Activated CD8-positive, alpha-beta T cell treated with anti-CD3 and anti-CD28 coated beads for 36 hours (primary cell): ENCODE data around the gene FRMD6. TPM values are rescaled to one million over a fixed set of nuclear protein-coding genes. Genes with fewer than 3 reads are reported as not detected.

ENCODE experiments used
- ATAC-seq: fragments of 200-7000 bp; cut with Tn5 transposase; one replicate; pipeline ENCODE4 v1.10.0; 2021; ENCODE audit warnings: mild to moderate bottlenecking, moderate library complexity
- CTCF ChIA-PET: fragments of 350-600 bp; sonication (Branson Sonifier 250); formaldehyde crosslinking; loops from one replicate; lab custom pipeline; 2021; ENCODE audit warnings: antibody characterized with exemption; lab: Charles Lee
- POLR2A ChIA-PET: fragments of 350-600 bp; sonication (Branson Sonifier 250); formaldehyde crosslinking; loops from one replicate; lab custom pipeline; 2021; ENCODE audit warnings: antibody characterized with exemption; lab: Charles Lee
- DNase-seq: peaks from one replicate; pipeline ENCODE4 v3.0.0-alpha.2; 2020
- H3K27ac Mint-ChIP-seq: one replicate; pipeline ENCODE4 v1.8.0; 2021; ENCODE audit warnings: mild to moderate bottlenecking, mixed read lengths
- H3K27me3 Mint-ChIP-seq: one replicate; pipeline ENCODE4 v1.8.0; 2021; ENCODE audit warnings: mixed read lengths
- H3K36me3 Mint-ChIP-seq: one replicate; pipeline ENCODE4 v1.8.0; 2021; ENCODE audit warnings: low read depth, mixed read lengths
- H3K4me1 Mint-ChIP-seq: one replicate; pipeline ENCODE4 v1.8.0; 2021; ENCODE audit warnings: low read depth, mixed read lengths
- H3K4me3 Mint-ChIP-seq: one replicate; pipeline ENCODE4 v1.8.0; 2021; ENCODE audit warnings: mild to moderate bottlenecking, moderate library complexity, mixed read lengths
- H3K9me3 Mint-ChIP-seq: one replicate; pipeline ENCODE4 v1.8.0; 2021; ENCODE audit warnings: mixed read lengths
- CTCF ChIP-seq: fragments of 200-600 bp; IDR thresholded peaks from one replicate; pipeline ENCODE4 v1.8.0; 2022; ENCODE audit warnings: antibody characterized with exemption, mild to moderate bottlenecking
- intact Hi-C: fragments of 100-400 bp; cut with micrococcal nuclease; formaldehyde crosslinking; loops from one replicate; pipeline ENCODE4 v1.10.0; 2022
- total RNA-seq, 2 experiments: library from RNA; stranded (reverse); gene quantifications; one replicate each; pipeline ENCODE4 v1.2.3, GENCODE V29; 2021

The FRMD6 gene
- total RNA-seq, 2 experiments from 2014 or later, result 2.7 to 4.9 TPM

- POLR2A ChIA-PET, result no interaction called here
- ATAC-seq (no peak), DNase-seq (no peak)
- no peak overlapping the region for H3K4me3 Mint-ChIP-seq
- CTCF ChIA-PET, result no interaction called here
- intact Hi-C loops, result no loop called here
- no peaks in the 10 kb centered on the region for H3K36me3 Mint-ChIP-seq
- no peaks in the 10 kb centered on the region for H3K9me3 Mint-ChIP-seq
- no peaks in the 10 kb centered on the region for H3K27me3 Mint-ChIP-seq
- TF ChIP-seq CTCF, result no peak
- H3K4me1 Mint-ChIP-seq, result no peaks in the 10 kb centered on the region
- H3K27ac Mint-ChIP-seq, result no peak overlapping the region
These were observed 66.1 kb downstream of the FRMD6 start for GRCh38 chr14:51717766-51718165.

DNA sequence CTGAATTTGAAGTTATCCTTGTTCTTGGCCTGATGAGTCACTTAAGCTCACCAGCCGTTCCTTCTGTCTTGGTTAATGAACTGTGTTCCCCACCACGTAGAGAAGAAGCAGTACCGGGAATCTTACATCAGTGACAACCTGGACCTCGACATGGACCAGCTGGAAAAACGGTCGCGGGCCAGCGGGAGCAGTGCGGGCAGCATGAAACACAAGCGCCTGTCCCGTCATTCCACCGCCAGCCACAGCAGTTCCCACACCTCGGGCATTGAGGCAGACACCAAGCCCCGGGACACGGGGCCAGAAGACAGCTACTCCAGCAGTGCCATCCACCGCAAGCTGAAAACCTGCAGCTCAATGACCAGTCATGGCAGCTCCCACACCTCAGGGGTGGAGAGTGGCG is 68.2 kb downstream of the FRMD6 start:
- Mint-ChIP-seq H3K27me3 (no peaks in the 10 kb centered on the region), H3K4me3 (no peak overlapping the region), H3K27ac (no peak overlapping the region), H3K36me3 (no peaks in the 10 kb centered on the region), H3K9me3 (no peaks in the 10 kb centered on the region), H3K4me1 (no peaks in the 10 kb centered on the region)
- TF ChIP-seq CTCF, result no peak
- intact Hi-C loops, result no loop called here
- ChIA-PET POLR2A (no interaction called here), CTCF (no interaction called here)
- DNase-seq (no peak), ATAC-seq (no peak)

- Mint-ChIP-seq H3K4me1 (peaks cover 2% of the 10 kb centered on the region), H3K27me3 (no peaks in the 10 kb centered on the region), H3K36me3 (no peaks in the 10 kb centered on the region), H3K4me3 (no peak overlapping the region), H3K27ac (no peak overlapping the region), H3K9me3 (no peaks in the 10 kb centered on the region)
- ChIA-PET CTCF (no interaction called here), POLR2A (interaction anchor here (0.6 kb wide), 1 partner anchor 13 kb away, joined by 4 read pairs; no protein-coding TSS in a partner anchor)
- TF ChIP-seq CTCF, result no peak
- no peak for DNase-seq
- intact Hi-C loops, result no loop called here
- no peak for ATAC-seq
These were observed 72.3 kb downstream of the FRMD6 start for GRCh38 chr14:51723990-51724389.

DNA sequence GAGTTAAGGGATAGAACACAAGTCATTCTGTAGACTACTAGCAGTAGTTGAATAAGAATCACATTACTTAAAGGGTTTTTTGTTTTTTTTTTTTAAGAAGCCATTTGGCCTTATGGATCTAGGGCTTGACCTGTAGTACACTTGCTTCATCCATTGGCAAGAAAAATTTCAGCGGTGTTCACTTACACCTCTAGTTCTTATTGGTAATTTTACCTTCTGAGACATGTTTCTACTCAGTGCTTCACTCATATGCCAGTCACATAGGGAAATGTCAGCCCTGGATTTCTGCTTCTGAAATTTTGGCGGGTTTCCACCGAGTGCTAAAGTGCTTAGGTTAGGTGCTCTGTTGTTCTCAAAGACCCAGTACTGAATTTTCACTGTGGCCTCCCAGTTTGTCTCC is 72.9 kb downstream of the FRMD6 start:
- no peak for DNase-seq
- ATAC-seq, result no peak
- ChIA-PET CTCF (no interaction called here), POLR2A (no interaction called here)
- Mint-ChIP-seq H3K27ac (no peak overlapping the region), H3K9me3 (no peaks in the 10 kb centered on the region), H3K27me3 (no peaks in the 10 kb centered on the region), H3K4me1 (peaks cover 2% of the 10 kb centered on the region), H3K4me3 (no peak overlapping the region), H3K36me3 (no peaks in the 10 kb centered on the region)
- no peak for TF ChIP-seq CTCF
- intact Hi-C loops, result no loop called here

- H3K27ac Mint-ChIP-seq, result no peak overlapping the region
- DNase-seq (no peak), ATAC-seq (no peak)
- peaks cover 2% of the 10 kb centered on the region for H3K4me1 Mint-ChIP-seq
- no peaks in the 10 kb centered on the region for H3K36me3 Mint-ChIP-seq
- H3K9me3 Mint-ChIP-seq, result no peaks in the 10 kb centered on the region
- intact Hi-C loops, result no loop called here
- no peak for TF ChIP-seq CTCF
- ChIA-PET POLR2A (no interaction called here), CTCF (no interaction called here)
- no peaks in the 10 kb centered on the region for H3K27me3 Mint-ChIP-seq
- H3K4me3 Mint-ChIP-seq, result no peak overlapping the region
These were observed 73.4 kb downstream of the FRMD6 start for GRCh38 chr14:51725061-51725460.
